VCaP (cell line): ENCODE results near the gene MALAT1.
A peak's percentile ranks its signal among the peaks of the same experiment; 100 is the strongest.

Experiments used
- H3K27ac ChIP-seq: fragments of 450-650 bp; 2 replicates; pipeline ENCODE4 v1.5.1; 2017
- TF ChIP-seq, protein P1 (sequence below): fragments of 450-650 bp; conservative IDR thresholded peaks from 2 replicates; pipeline ENCODE4 v1.5.1; 2017; ENCODE audit warnings: mild to moderate bottlenecking, moderate library complexity

MALAT1 gene

DNA sequence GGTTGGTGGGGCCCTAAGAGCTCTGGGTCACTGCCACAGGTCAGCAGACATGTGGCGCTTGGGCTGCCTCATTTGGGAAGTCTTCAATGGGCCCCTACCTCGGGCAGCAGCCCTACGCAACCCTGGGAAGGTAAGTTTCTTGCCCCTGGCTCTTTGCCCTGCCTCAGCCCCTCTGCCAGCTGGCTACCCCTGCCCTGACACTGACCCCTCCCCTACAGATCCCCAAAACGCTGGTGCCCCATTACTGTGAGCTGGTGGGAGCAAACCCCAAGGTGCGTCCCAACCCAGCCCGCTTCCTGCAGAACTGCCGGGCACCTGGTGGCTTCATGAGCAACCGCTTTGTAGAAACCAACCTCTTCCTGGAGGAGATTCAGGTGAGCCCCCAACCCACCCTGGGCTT is 27.9 kb downstream of the MALAT1 start:
- peak overlapping the region; percentile 95 for H3K27ac ChIP-seq
- TF ChIP-seq, protein P1, sequence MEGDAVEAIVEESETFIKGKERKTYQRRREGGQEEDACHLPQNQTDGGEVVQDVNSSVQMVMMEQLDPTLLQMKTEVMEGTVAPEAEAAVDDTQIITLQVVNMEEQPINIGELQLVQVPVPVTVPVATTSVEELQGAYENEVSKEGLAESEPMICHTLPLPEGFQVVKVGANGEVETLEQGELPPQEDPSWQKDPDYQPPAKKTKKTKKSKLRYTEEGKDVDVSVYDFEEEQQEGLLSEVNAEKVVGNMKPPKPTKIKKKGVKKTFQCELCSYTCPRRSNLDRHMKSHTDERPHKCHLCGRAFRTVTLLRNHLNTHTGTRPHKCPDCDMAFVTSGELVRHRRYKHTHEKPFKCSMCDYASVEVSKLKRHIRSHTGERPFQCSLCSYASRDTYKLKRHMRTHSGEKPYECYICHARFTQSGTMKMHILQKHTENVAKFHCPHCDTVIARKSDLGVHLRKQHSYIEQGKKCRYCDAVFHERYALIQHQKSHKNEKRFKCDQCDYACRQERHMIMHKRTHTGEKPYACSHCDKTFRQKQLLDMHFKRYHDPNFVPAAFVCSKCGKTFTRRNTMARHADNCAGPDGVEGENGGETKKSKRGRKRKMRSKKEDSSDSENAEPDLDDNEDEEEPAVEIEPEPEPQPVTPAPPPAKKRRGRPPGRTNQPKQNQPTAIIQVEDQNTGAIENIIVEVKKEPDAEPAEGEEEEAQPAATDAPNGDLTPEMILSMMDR = no peak

DNA sequence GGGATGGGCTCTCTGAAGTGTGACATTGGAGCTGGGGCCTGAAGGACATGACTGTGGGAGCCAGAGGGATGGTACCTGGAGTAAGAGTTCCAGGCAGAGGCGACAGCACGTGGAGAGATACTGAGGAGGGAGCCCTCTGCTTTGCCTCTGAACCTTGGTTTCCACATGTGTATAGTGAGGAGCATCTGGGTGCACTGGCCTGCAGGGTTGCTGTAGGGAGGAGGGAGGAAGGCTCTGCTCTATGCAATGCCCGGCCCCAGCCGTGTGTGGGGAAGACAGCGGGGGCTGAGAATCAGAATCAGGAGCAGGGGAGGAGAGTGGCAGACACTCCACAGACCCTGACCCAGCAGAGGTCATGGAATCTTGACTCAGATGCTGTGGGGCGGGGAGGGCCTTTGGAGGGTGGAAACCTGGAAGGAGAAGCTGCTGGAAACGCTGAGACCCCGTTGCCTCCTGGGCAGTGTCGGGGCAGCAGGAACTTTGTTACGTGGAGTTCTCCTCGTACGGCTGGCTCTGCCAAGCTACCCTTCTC is 30.0 kb downstream of the MALAT1 start:
- H3K27ac ChIP-seq = peak overlapping the region; percentile 14; the same call in 1 of the 2 replicates
- TF ChIP-seq, protein P1 = no peak

- TF ChIP-seq, protein P1 = no peak
- H3K27ac ChIP-seq = no peak overlapping the region
Observed at GRCh38 chr11:65529475-65530156, 30.8 kb downstream of the MALAT1 start.

GRCh38 chr11:65530157-65530496 is 31.3 kb downstream of the MALAT1 start:
- no peak overlapping the region for H3K27ac ChIP-seq
- TF ChIP-seq, protein P1 = peak; percentile 84

GRCh38 chr11:65532388-65533064 is 33.7 kb downstream of the MALAT1 start:
- TF ChIP-seq, protein P1 = no peak
- no peak overlapping the region for H3K27ac ChIP-seq

GRCh38 chr11:65535102-65535501 is 36.3 kb downstream of the MALAT1 start:
- peak overlapping the region; percentile 98; the same call in 1 of the 2 replicates for H3K27ac ChIP-seq
- TF ChIP-seq, protein P1 = no peak

GRCh38 chr11:65536412-65537295 is 37.8 kb downstream of the MALAT1 start:
- H3K27ac ChIP-seq = peak overlapping the region; percentile 98
- TF ChIP-seq, protein P1 = no peak
